Central memory CD8-positive, alpha-beta T cell (primary cell): ENCODE results near the gene PTGES3.
"Not testable (repeated sequence)": the region's sequence is repeated elsewhere in the genome, so short reads cannot be mapped to it uniquely, and the experiment has no call there.

Experiments
- ATAC-seq: fragments of 150-1000 bp; cut with Tn5 transposase; replicated peaks from 2 replicates; pipeline ENCODE4 v1.10.0; 2022; ENCODE audit warnings: mild to moderate bottlenecking, moderate FRiP score, moderate number of reproducible peaks; ENCODE audit not compliant: poor library complexity, severe bottlenecking; ENCODE audit errors: extremely low read depth
- DNase-seq, 2 donors: peaks; one replicate each; pipeline ENCODE4 v3.0.0; 2021; ENCODE audit warnings: low spot score in 2 of 2
- H3K27ac Mint-ChIP-seq: one replicate; pipeline ENCODE4 v1.8.0; 2022; ENCODE audit warnings: low read depth, mild to moderate bottlenecking, moderate library complexity, mixed read lengths
- H3K27me3 Mint-ChIP-seq: one replicate; pipeline ENCODE4 v1.8.0; 2022; ENCODE audit warnings: mixed read lengths
- H3K36me3 Mint-ChIP-seq: one replicate; pipeline ENCODE4 v1.8.0; 2022; ENCODE audit warnings: mild to moderate bottlenecking, moderate library complexity, mixed read lengths; ENCODE audit not compliant: insufficient read depth
- H3K4me1 Mint-ChIP-seq: one replicate; pipeline ENCODE4 v1.8.0; 2022; ENCODE audit warnings: mixed read lengths
- H3K4me3 Mint-ChIP-seq: one replicate; pipeline ENCODE4 v1.8.0; 2022; ENCODE audit warnings: mild to moderate bottlenecking, moderate library complexity, mixed read lengths
- H3K9me3 Mint-ChIP-seq: one replicate; pipeline ENCODE4 v1.8.0; 2022; ENCODE audit warnings: mixed read lengths

PTGES3 gene

DNA sequence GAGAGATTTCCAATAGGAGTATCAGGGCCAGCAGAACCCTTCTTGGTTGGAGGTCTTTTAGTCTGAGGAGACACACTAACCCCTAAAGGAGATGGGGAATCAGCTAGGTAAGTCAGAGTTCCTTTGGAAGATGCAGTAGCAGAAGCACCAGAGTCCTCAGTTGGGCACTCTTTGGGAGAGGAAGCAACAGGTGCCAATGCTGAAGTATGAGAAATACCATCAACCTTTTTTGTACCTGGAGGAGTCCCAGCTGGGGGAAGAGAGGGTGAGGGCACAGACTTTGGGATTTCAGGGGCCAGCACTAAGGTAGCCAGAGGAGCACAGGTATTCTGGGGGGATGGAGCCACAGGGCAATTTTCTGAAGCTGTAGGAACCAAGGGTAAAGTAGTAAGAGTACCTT is 31.0 kb upstream of the PTGES3 start:
- Mint-ChIP-seq H3K27me3 (no peaks in the 10 kb centered on the region), H3K27ac (peak overlapping the region; percentile 89), H3K36me3 (peaks cover 57% of the 10 kb centered on the region), H3K9me3 (no peaks in the 10 kb centered on the region), H3K4me3 (no peak overlapping the region), H3K4me1 (peaks cover 77% of the 10 kb centered on the region)
- no peak for DNase-seq
- ATAC-seq = no peak

DNA sequence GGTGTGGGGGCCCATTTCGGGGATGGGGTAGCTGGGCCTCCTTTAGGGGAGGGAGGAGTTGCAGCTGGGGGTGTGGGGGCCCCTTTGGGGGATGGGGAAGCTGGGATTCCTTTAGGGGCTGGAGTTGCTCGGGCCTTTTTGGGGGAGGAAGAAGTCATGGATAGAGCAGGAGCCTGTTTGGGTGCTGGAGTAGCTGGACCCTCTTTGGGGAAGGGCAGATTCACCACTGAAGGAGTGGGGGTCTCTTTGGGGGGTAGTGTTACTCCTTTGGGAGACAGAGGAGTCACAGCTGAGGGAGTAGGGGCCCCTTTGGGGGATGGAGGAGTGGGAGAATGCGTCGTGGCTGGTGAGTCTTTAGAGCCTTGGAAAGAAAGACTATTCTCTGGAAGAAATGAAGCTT is 30.6 kb upstream of the PTGES3 start:
- H3K27ac Mint-ChIP-seq = peak overlapping the region; percentile 89

DNA sequence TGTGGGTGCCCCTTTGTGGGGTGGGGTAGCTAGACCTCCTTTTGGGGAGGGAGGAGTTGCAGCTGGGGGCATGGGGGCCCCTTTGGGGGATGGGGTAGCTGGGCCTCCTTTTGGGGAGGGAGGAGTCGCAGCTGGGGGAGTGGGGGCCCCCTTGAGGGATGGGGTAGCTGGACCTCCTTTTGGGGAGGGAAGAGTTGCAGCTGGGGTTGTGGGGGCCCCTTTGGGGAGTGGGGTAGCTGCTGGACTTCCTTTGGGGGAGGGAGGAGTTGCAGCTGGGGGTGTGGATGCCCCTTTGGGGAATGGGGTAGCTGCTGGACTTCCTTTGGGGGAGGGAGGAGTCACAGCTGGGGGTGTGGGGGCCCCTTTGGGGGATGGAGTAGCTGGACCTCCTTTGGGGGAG is 30.1 kb upstream of the PTGES3 start:
- ATAC-seq = no peak
- no peak overlapping the region for H3K27ac Mint-ChIP-seq

More for the DNA sequence above, 30.6 kb upstream of the PTGES3 start:
- no peaks in the 10 kb centered on the region for H3K27me3 Mint-ChIP-seq
- H3K4me3 Mint-ChIP-seq = no peak overlapping the region
- DNase-seq = no peak
- no peaks in the 10 kb centered on the region for H3K9me3 Mint-ChIP-seq
- no peak for ATAC-seq
- peaks cover 58% of the 10 kb centered on the region for H3K36me3 Mint-ChIP-seq
- peaks cover 73% of the 10 kb centered on the region for H3K4me1 Mint-ChIP-seq

DNA sequence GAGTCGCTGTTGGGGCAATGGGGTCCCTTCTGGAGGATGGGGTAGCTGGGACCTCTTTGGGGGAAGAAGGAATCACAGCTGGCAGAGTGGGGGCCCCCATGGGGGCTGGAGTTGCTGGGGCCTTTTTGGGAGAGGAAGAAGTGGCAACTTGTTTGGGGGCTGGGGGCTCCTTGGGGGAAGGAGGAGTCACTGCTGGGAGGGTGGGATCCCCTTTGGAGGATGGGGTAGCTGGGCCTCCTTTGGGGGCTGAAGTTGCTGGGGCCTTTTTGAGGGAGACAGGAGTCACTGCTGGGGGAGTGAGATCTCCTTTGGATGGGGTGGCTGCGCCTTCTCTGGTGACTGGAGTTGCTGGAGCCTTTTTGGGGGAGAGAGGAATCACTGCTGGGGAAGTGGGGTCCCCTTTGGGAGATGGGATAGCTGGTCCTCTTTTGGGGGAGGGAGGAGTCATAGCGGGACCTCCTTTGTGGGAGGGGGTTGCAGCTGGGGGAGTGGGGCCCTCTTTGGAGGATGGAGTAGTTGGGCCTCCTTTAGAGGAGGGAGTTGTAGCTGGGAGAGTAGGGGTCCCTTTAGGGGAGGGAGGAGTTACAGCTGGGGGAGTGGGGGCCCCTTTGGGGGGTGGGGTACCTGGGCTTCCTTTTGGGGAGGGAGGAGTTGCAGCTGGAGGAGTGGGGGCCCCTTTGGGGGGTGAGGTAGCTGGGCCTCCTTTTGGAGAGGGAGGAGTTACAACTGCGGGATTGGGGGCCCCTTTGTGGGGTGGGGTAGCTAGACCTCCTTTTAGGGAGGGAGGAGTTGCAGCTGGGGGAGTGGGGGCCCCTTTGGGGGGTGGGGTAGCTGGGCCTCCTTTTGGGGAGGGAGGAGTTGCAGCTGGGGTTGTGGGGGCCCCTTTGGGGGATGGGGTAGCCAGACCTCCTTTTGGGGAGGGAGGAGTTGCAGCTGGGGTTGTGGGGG is 29.1 kb upstream of the PTGES3 start:
- peaks cover 60% of the 10 kb centered on the region for H3K36me3 Mint-ChIP-seq
- H3K4me1 Mint-ChIP-seq = peaks cover 58% of the 10 kb centered on the region

More for the DNA sequence above, 30.1 kb upstream of the PTGES3 start:
- H3K9me3 Mint-ChIP-seq = no peaks in the 10 kb centered on the region
- DNase-seq = no peak
- H3K36me3 Mint-ChIP-seq = peaks cover 60% of the 10 kb centered on the region
- H3K4me1 Mint-ChIP-seq = peaks cover 68% of the 10 kb centered on the region
- no peak overlapping the region for H3K4me3 Mint-ChIP-seq
- no peaks in the 10 kb centered on the region for H3K27me3 Mint-ChIP-seq

DNA sequence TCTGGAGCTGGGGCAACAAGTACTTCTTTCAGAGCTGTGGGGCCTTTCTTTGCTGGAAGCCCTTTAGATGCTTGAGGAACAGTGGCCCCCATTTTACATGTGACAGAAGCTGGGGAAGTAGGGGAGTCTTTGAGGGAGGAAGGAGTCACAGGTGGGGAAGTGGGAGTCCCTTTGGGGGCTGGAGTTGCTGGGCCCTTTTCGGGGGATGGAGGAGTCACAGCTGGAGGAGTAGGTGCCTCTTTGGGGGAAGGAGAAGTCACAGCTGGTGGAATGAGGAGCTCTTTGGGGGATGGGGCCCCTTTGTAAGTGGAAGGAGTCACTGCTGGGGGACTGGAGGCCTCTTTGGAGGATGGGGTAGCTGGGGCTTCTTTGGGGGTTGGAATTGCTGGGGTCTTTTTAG is 28.4 kb upstream of the PTGES3 start:
- no peaks in the 10 kb centered on the region for H3K9me3 Mint-ChIP-seq
- H3K36me3 Mint-ChIP-seq = peaks cover 58% of the 10 kb centered on the region
- H3K4me1 Mint-ChIP-seq = peaks cover 51% of the 10 kb centered on the region
- H3K27me3 Mint-ChIP-seq = no peaks in the 10 kb centered on the region
- peak overlapping the region; percentile 3 for H3K4me3 Mint-ChIP-seq
- DNase-seq = no peak
- H3K27ac Mint-ChIP-seq = peak overlapping the region; percentile 47
- ATAC-seq = no peak

More for the DNA sequence above, 29.1 kb upstream of the PTGES3 start:
- ATAC-seq (no peak), DNase-seq (no peak)
- no peak overlapping the region for H3K4me3 Mint-ChIP-seq
- peak overlapping the region; percentile 47 for H3K27ac Mint-ChIP-seq
- no peaks in the 10 kb centered on the region for H3K27me3 Mint-ChIP-seq
- H3K9me3 Mint-ChIP-seq = no peaks in the 10 kb centered on the region

DNA sequence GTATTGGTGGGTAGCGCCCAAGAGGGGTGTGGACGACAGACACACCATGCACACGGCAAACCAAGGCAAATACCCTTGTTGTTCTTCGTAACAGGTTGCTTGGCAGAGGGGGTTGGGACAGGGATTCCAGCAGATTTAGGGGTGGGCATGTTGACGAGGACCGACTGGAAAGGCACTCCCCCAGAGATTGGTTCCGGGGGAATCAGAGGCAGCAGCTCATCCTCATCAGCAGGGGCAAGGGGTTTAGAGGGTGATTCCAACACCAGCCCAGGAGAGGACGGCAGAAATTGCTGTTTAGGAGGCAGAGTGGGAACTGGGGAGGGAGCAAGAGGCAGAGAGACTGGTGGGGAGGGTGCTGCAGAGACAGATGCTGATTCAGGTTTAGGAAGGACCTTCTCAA is 27.7 kb upstream of the PTGES3 start:
- Mint-ChIP-seq H3K4me3 (peak overlapping the region; percentile 22), H3K36me3 (peaks cover 63% of the 10 kb centered on the region), H3K9me3 (no peaks in the 10 kb centered on the region), H3K4me1 (peaks cover 44% of the 10 kb centered on the region), H3K27me3 (no peaks in the 10 kb centered on the region), H3K27ac (peak overlapping the region; percentile 47)
- no peak for DNase-seq
- ATAC-seq = no peak

DNA sequence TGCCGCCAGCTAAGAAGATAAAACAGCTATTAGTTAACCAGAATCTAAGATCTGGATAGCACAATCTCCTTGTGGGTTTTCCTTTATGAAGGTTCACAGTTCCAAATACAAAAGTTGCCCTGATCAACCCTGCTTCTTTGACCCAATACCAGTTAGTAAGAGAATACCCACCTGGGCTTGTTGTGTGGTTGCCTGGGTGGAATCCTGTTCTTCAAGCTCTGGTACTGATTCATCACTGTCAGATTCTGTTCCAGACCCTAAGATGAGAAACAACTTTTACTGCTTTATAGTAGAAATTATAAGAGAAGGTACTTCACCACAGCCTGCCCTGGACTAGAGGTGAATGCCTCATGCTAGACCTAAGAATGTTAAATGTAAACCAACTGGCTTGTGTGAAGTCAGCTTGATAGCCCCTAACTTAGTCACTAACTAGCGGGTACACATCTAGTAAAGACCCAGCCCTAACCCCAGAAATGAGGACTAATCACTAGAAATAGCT is 26.4 kb upstream of the PTGES3 start:
- H3K27me3 Mint-ChIP-seq = no peaks in the 10 kb centered on the region
- H3K27ac Mint-ChIP-seq = no peak overlapping the region
- H3K9me3 Mint-ChIP-seq = no peaks in the 10 kb centered on the region
- DNase-seq = no peak
- H3K4me1 Mint-ChIP-seq = peaks cover 31% of the 10 kb centered on the region
- no peak for ATAC-seq
- no peak overlapping the region for H3K4me3 Mint-ChIP-seq
- peaks cover 58% of the 10 kb centered on the region for H3K36me3 Mint-ChIP-seq

DNA sequence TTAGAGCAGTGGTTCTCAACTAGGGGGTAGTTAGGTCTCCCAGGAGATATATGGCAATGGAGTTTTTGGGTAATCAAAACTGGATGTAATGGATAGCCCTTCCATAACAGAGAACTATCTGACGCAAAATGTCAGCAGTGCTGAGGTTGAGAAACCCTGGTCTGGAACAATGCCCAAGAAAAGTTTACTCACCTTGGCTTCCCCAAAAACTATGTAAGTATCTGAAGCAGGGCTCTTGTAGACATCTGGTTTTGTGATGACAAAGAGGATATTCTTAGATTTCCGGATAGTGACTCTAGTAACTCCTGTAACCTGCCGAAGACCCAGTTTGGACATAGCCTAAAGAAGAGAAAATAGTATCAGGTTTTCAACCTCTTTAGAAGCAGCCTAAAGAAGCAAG is 25.3 kb upstream of the PTGES3 start:
- Mint-ChIP-seq H3K27me3 (no peaks in the 10 kb centered on the region), H3K4me1 (peaks cover 21% of the 10 kb centered on the region), H3K27ac (no peak overlapping the region), H3K36me3 (peaks cover 51% of the 10 kb centered on the region), H3K9me3 (no peaks in the 10 kb centered on the region), H3K4me3 (no peak overlapping the region)
- no peak for DNase-seq
- ATAC-seq = no peak

DNA sequence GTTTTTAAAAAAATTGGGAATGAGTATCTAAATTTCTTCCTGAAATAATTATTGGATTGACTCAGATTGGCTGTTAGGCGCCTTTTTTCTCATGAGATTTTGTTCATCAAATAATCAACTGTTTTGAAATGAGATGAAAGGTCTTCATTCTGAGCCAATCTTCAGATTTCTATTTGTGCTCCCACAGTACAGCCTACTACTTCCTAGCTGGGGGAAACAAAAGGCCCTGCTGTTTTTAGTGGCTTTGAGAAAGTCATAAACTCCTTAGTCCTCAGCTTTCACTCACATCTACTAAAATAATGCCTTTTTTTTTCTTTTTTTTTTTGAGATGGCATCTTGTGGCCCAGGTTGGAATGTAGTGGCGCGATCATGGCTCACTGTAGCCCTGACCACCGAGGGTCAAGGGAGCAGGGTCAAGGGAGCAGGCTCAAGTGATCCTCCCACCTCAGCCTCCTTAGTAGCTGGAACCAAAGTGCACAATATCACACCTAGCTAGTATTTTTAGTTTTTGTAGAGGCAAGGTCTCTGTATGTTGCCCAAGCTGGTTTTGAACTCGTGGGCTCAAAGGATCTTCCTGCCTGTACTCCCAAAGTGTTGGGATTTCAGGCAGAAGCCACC is 21.8 kb upstream of the PTGES3 start:
- ATAC-seq (no peak), DNase-seq (no peak)
- Mint-ChIP-seq H3K27ac (peak overlapping the region; percentile 42), H3K4me1 (no peaks in the 10 kb centered on the region), H3K9me3 (no peaks in the 10 kb centered on the region), H3K36me3 (peaks cover 38% of the 10 kb centered on the region), H3K27me3 (no peaks in the 10 kb centered on the region), H3K4me3 (no peak overlapping the region)

DNA sequence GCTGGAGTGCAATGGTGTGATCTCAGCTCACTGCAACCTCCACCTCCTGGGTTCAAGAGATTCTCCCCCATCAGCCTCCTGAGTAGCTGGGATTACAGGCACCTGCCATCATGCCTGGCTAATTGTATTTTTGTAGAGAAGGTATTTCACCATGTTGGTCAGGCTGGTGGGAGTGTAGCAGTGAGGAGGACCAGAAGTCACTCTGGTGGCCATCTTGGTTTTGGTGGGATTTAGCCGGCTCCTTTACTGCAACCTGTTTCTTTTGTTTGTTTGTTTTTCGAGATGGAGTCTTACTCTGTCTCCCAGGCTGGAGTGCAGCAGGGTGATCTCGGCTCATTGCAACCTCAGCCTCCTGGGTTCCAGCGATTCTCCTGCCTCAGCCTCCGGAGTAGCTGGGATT is 16.4 kb upstream of the PTGES3 start:
- not testable (repeated sequence) for DNase-seq, ATAC-seq, H3K36me3 Mint-ChIP-seq, H3K9me3 Mint-ChIP-seq, H3K4me1 Mint-ChIP-seq, H3K27me3 Mint-ChIP-seq, H3K27ac Mint-ChIP-seq, H3K4me3 Mint-ChIP-seq

DNA sequence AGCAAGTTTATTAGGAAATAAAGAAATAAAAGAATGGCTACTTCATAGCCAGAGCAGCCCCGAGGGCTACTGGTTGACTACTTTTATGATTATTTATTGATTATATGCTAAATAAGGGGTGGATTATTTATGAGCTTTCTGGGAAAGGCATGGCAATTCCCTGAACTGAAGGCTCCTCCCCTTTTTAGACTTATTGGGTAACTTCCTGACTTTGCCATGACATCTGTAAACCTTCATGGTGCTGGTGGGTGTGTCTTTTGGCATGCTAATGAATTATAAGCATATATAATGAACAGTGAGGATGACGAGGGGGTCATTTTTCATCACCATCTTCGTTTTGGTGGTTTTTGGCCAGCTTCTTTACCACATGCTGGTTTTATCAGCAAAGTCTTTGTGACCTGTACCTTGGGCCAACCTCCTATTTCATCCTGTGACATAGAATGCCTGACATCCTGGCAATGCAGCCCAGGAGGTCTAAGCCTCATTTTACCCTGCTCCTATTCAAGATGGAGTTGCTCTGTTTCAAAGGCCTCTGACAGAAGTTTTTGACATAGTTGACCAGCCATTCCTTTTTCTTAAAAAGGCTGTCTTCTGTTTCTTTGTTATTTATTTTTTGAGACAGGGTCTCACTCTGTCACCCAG is 11.1 kb upstream of the PTGES3 start:
- Mint-ChIP-seq H3K4me3 (no peak overlapping the region), H3K27me3 (no peaks in the 10 kb centered on the region), H3K36me3 (no peaks in the 10 kb centered on the region), H3K4me1 (no peaks in the 10 kb centered on the region), H3K9me3 (no peaks in the 10 kb centered on the region), H3K27ac (no peak overlapping the region)
- no peak for DNase-seq
- ATAC-seq = no peak

DNA sequence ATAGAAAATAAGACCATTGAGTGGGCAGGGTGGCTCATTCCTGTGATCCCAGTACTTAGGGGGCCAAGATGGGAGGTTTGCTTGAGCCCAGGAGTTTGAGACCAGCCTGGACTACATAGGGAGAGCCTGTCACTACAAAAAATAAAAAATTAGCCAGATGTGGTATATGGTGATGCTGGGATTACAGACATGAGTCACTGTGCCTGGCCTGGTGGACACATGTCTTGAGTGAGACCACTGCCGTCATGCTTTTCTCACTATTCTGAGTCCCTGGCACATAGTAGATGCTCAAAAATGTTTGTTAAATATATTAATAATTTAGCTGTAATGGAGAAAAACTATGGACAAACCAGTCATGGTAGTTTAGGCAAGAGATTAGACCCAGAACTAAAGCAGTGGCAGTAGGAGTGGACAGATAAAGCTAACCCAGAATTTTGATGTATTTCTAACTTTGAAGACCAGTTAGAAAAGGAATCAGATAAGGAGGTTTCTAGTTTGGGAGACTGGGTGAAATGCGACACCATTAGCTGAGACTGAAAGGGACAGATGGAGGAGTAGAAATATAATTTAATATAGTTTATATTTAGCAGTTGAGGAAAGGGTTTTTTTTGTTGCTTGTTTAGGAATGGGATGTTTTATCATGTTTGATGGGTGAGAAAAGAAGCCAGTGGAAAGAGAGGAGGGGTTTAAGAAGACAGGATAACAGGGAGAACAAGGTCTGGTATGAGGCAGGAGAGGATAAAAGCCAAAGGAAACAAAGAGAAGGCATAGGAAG is 7.4 kb upstream of the PTGES3 start:
- H3K4me3 Mint-ChIP-seq = no peak overlapping the region

More for the DNA sequence above, 7.4 kb upstream of the PTGES3 start:
- H3K9me3 Mint-ChIP-seq = no peaks in the 10 kb centered on the region
- no peak overlapping the region for H3K27ac Mint-ChIP-seq
- DNase-seq (no peak), ATAC-seq (no peak)
- H3K27me3 Mint-ChIP-seq = no peaks in the 10 kb centered on the region
- no peaks in the 10 kb centered on the region for H3K36me3 Mint-ChIP-seq
- no peaks in the 10 kb centered on the region for H3K4me1 Mint-ChIP-seq
